Ishikawa (cell line): ENCODE data around the gene VEPH1.

Experiments
- EGR1 ChIP-seq: IDR thresholded peaks from 2 replicates; pipeline ENCODE4 v1.6.1; 2012
- EP300 ChIP-seq: IDR thresholded peaks from 2 replicates; pipeline ENCODE4 v1.6.1; 2012; ENCODE audit warnings: borderline replicate concordance
- FOXM1 ChIP-seq: IDR thresholded peaks from 2 replicates; pipeline ENCODE4 v1.6.1; 2012; ENCODE audit warnings: low read depth, borderline replicate concordance
- RAD21 ChIP-seq: IDR thresholded peaks from 2 replicates; pipeline ENCODE4 v1.6.1; 2012; ENCODE audit warnings: low read depth
- TAF1 ChIP-seq: IDR thresholded peaks from 2 replicates; pipeline ENCODE4 v1.6.1; 2012; ENCODE audit warnings: low read depth, mild to moderate bottlenecking
- TCF12 ChIP-seq: IDR thresholded peaks from 2 replicates; pipeline ENCODE4 v1.6.1; 2012; ENCODE audit warnings: low read depth
- YY1 ChIP-seq: IDR thresholded peaks from 2 replicates; pipeline ENCODE4 v1.6.1; 2012; ENCODE audit warnings: low read depth
- TF ChIP-seq, protein P1 (sequence below): IDR thresholded peaks from 2 replicates; pipeline ENCODE4 v1.6.1; 2012; ENCODE audit warnings: low read depth, mild to moderate bottlenecking
- TF ChIP-seq, protein P2 (sequence below): IDR thresholded peaks from 2 replicates; pipeline ENCODE4 v1.6.1; 2012

DNA sequence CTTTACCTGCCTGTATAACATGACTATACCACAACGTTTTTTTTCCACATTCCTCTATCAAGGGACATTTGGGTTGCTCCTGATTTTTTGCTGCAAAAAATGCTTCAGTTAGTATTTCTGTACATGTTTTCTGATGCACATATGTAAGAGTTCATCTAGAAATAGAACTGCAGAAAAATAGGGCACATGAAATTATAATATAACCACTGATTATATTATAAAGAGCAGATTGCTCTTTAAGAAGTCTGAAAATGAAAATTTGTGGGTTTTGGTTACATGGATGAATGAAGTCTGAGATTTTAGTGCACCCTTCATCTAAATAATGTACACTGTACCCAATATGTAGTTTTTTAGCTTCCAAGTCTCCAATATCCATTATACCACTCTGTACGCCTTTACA is 196.7 kb downstream of the VEPH1 start:
- no peak for TF ChIP-seq YY1
- no peak for TF ChIP-seq EP300
- no peak for TF ChIP-seq TAF1
- TF ChIP-seq, protein P1, sequence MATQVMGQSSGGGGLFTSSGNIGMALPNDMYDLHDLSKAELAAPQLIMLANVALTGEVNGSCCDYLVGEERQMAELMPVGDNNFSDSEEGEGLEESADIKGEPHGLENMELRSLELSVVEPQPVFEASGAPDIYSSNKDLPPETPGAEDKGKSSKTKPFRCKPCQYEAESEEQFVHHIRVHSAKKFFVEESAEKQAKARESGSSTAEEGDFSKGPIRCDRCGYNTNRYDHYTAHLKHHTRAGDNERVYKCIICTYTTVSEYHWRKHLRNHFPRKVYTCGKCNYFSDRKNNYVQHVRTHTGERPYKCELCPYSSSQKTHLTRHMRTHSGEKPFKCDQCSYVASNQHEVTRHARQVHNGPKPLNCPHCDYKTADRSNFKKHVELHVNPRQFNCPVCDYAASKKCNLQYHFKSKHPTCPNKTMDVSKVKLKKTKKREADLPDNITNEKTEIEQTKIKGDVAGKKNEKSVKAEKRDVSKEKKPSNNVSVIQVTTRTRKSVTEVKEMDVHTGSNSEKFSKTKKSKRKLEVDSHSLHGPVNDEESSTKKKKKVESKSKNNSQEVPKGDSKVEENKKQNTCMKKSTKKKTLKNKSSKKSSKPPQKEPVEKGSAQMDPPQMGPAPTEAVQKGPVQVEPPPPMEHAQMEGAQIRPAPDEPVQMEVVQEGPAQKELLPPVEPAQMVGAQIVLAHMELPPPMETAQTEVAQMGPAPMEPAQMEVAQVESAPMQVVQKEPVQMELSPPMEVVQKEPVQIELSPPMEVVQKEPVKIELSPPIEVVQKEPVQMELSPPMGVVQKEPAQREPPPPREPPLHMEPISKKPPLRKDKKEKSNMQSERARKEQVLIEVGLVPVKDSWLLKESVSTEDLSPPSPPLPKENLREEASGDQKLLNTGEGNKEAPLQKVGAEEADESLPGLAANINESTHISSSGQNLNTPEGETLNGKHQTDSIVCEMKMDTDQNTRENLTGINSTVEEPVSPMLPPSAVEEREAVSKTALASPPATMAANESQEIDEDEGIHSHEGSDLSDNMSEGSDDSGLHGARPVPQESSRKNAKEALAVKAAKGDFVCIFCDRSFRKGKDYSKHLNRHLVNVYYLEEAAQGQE = no peak
- TF ChIP-seq EGR1 = no peak
- TF ChIP-seq, protein P2, sequence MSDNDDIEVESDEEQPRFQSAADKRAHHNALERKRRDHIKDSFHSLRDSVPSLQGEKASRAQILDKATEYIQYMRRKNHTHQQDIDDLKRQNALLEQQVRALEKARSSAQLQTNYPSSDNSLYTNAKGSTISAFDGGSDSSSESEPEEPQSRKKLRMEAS = no peak
- no peak for TF ChIP-seq TCF12
- TF ChIP-seq RAD21 = no peak
- TF ChIP-seq FOXM1 = no peak
